Astrocyte (in vitro differentiated cells and primary cell): Measurements from ENCODE around the gene ELN. TPM values are rescaled to one million over a fixed set of nuclear protein-coding genes. Genes with fewer than 3 reads are reported as not detected.

Source experiments
- DNase-seq: peaks from one replicate; pipeline ENCODE4 v3.0.0-alpha.2; 2010; ENCODE audit warnings: low read depth
- FAIRE-seq: peaks from 2 replicates; lab custom pipeline; 2011; peaks lifted over from hg19 to GRCh38; lab: Jason Lieb, UNC
- H2AFZ ChIP-seq: 2 replicates; pipeline ENCODE4 v1.6.0; 2012; ENCODE audit warnings: low read depth, low read length, inconsistent platforms
- H3K27ac ChIP-seq: 2 replicates; pipeline ENCODE4 v1.5.1; 2011; ENCODE audit warnings: low read depth, low read length, inconsistent platforms
- H3K27me3 ChIP-seq: 2 replicates; pipeline ENCODE4 v1.6.0; 2011; ENCODE audit warnings: low read length, inconsistent platforms; ENCODE audit not compliant: insufficient read depth
- H3K36me3 ChIP-seq: 2 replicates; pipeline ENCODE4 v1.5.1; 2011; ENCODE audit warnings: low read length, inconsistent platforms; ENCODE audit not compliant: insufficient read depth
- H3K4me1 ChIP-seq: 2 replicates; pipeline ENCODE4 v1.5.1; 2011; ENCODE audit warnings: low read length, inconsistent platforms; ENCODE audit not compliant: insufficient read depth
- H3K4me2 ChIP-seq: 2 replicates; pipeline ENCODE4 v1.6.0; 2012; ENCODE audit warnings: low read length, inconsistent platforms
- H3K4me3 ChIP-seq: 2 replicates; pipeline ENCODE4 v1.5.1; 2011; ENCODE audit warnings: low read depth, mild to moderate bottlenecking, low read length, inconsistent platforms; ENCODE audit not compliant: insufficient read depth
- H3K79me2 ChIP-seq: 2 replicates; pipeline ENCODE4 v1.6.0; 2012; ENCODE audit warnings: mild to moderate bottlenecking, low read length, inconsistent platforms; ENCODE audit not compliant: insufficient read depth
- H3K9ac ChIP-seq: 2 replicates; pipeline ENCODE4 v1.6.0; 2012; ENCODE audit warnings: mild to moderate bottlenecking, low read length, inconsistent platforms
- H3K9me3 ChIP-seq: 2 replicates; pipeline ENCODE4 v1.5.1; 2012; ENCODE audit warnings: low read depth, mild to moderate bottlenecking, low read length, inconsistent platforms; ENCODE audit not compliant: insufficient read depth
- H4K20me1 ChIP-seq: 2 replicates; pipeline ENCODE4 v1.6.0; 2012; ENCODE audit warnings: low read length, inconsistent platforms; ENCODE audit not compliant: insufficient read depth
- H3K27ac Mint-ChIP-seq: one replicate; pipeline ENCODE4 v1.8.0; 2021; ENCODE audit warnings: mild to moderate bottlenecking, mixed read lengths; ENCODE audit not compliant: unreplicated experiment
- H3K27me3 Mint-ChIP-seq: one replicate; pipeline ENCODE4 v1.8.0; 2021; ENCODE audit warnings: low read depth, mixed read lengths; ENCODE audit not compliant: unreplicated experiment
- H3K36me3 Mint-ChIP-seq: one replicate; pipeline ENCODE4 v1.8.0; 2021; ENCODE audit warnings: low read depth, mixed read lengths; ENCODE audit not compliant: unreplicated experiment
- H3K4me1 Mint-ChIP-seq: one replicate; pipeline ENCODE4 v1.8.0; 2021; ENCODE audit warnings: low read depth, mixed read lengths; ENCODE audit not compliant: unreplicated experiment
- H3K4me3 Mint-ChIP-seq: one replicate; pipeline ENCODE4 v1.8.0; 2021; ENCODE audit warnings: mild to moderate bottlenecking, moderate library complexity, mixed read lengths; ENCODE audit not compliant: unreplicated experiment
- H3K9me3 Mint-ChIP-seq: one replicate; pipeline ENCODE4 v1.8.0; 2021; ENCODE audit warnings: mild to moderate bottlenecking, mixed read lengths; ENCODE audit not compliant: unreplicated experiment
- CTCF ChIP-seq: IDR thresholded peaks from 2 replicates; pipeline ENCODE4 v1.5.1; 2011; ENCODE audit warnings: low read depth, mild to moderate bottlenecking, inconsistent platforms, low read length, moderate library complexity; ENCODE audit not compliant: insufficient read depth
- EZH2 ChIP-seq: IDR thresholded peaks from 2 replicates; pipeline ENCODE4 v1.6.1; 2012; ENCODE audit warnings: mild to moderate bottlenecking, low read length, inconsistent platforms; ENCODE audit not compliant: insufficient read depth
- total RNA-seq: library from RNA; stranded (reverse); gene quantifications from 2 replicates; pipeline ENCODE4 v1.2.1, GENCODE V29; 2021

ELN gene
- total RNA-seq, 1 donor from 2014 or later: 0.75 TPM

GRCh38 chr7:73992101-73992562, 35.8 kb upstream of the ELN start:
- DNase-seq (peak; percentile 86), FAIRE-seq (no peak)
- peaks cover 23% of the 10 kb centered on the region for H3K4me1 ChIP-seq
- Mint-ChIP-seq H3K9me3 (peaks cover 30% of the 10 kb centered on the region), H3K4me3 (no peak overlapping the region), H3K36me3 (peaks cover 4% of the 10 kb centered on the region), H3K4me1 (peaks cover 2% of the 10 kb centered on the region), H3K27ac (no peak overlapping the region), H3K27me3 (peaks cover 3% of the 10 kb centered on the region)
- H3K9ac ChIP-seq: no peak overlapping the region
- H3K4me3 ChIP-seq: no peak overlapping the region
- no peak overlapping the region for H3K27ac ChIP-seq
- TF ChIP-seq EZH2: no peak
- TF ChIP-seq CTCF: no peak
- no peaks in the 10 kb centered on the region for H4K20me1 ChIP-seq
- no peak overlapping the region for H3K4me2 ChIP-seq
- H3K79me2 ChIP-seq: no peaks in the 10 kb centered on the region
- H3K9me3 ChIP-seq: peaks cover 5% of the 10 kb centered on the region
- peak overlapping the region; percentile 15 for H2AFZ ChIP-seq
- H3K36me3 ChIP-seq: no peaks in the 10 kb centered on the region
- H3K27me3 ChIP-seq: no peaks in the 10 kb centered on the region

GRCh38 chr7:73994023-73994422, 34.0 kb upstream of the ELN start:
- Histone ChIP-seq H3K36me3 (no peaks in the 10 kb centered on the region), H3K9me3 (peaks cover 5% of the 10 kb centered on the region), H3K4me3 (no peak overlapping the region), H3K9ac (no peak overlapping the region), H3K4me2 (no peak overlapping the region), H4K20me1 (no peaks in the 10 kb centered on the region), H3K27me3 (no peaks in the 10 kb centered on the region), H3K79me2 (no peaks in the 10 kb centered on the region), H3K4me1 (peaks cover 23% of the 10 kb centered on the region), H2AFZ (no peak overlapping the region), H3K27ac (no peak overlapping the region)
- Mint-ChIP-seq H3K4me1 (no peaks in the 10 kb centered on the region), H3K27ac (no peak overlapping the region), H3K27me3 (peaks cover 10% of the 10 kb centered on the region), H3K36me3 (peaks cover 2% of the 10 kb centered on the region), H3K4me3 (no peak overlapping the region), H3K9me3 (peaks cover 31% of the 10 kb centered on the region)
- TF ChIP-seq CTCF: no peak
- TF ChIP-seq EZH2: no peak
- DNase-seq (no peak), FAIRE-seq (no peak)

GRCh38 chr7:73994761-73995160, 33.2 kb upstream of the ELN start:
- no peaks in the 10 kb centered on the region for H3K36me3 ChIP-seq
- H3K27me3 ChIP-seq: no peaks in the 10 kb centered on the region
- peak overlapping the region; percentile 45 for H3K27ac ChIP-seq
- no peak overlapping the region for H2AFZ ChIP-seq
- Mint-ChIP-seq H3K4me3 (no peak overlapping the region), H3K27me3 (peaks cover 10% of the 10 kb centered on the region), H3K9me3 (peaks cover 31% of the 10 kb centered on the region), H3K27ac (no peak overlapping the region), H3K36me3 (peaks cover 2% of the 10 kb centered on the region), H3K4me1 (peaks cover under 1% of the 10 kb centered on the region)
- H3K4me3 ChIP-seq: no peak overlapping the region
- DNase-seq: no peak
- no peak for FAIRE-seq
- H3K4me2 ChIP-seq: no peak overlapping the region
- H4K20me1 ChIP-seq: no peaks in the 10 kb centered on the region
- peaks cover 28% of the 10 kb centered on the region for H3K4me1 ChIP-seq
- no peak for TF ChIP-seq CTCF
- TF ChIP-seq EZH2: no peak
- H3K9me3 ChIP-seq: peaks cover 5% of the 10 kb centered on the region
- no peak overlapping the region for H3K9ac ChIP-seq
- no peaks in the 10 kb centered on the region for H3K79me2 ChIP-seq
